Measurements from ENCODE around the gene CBLB.

GRCh38 chr3:105767216-105767615 is 101.6 kb downstream of the CBLB start:
- TF ChIP-seq EZH2 (IDR thresholded peaks at IDR 0.05; ENCODE audit: low read length, unreplicated experiment) (no peak), CTCF (conservative IDR thresholded peaks at IDR 0.05; ENCODE audit: low read depth, low read length) (no peak), EZH2phosphoT487 (IDR thresholded peaks at IDR 0.05; ENCODE audit: borderline replicate concordance, low read length) (no peak)

Data from PC-3 (cell line).